Fibroblast of skin of right biceps (primary cell): ENCODE results near the gene LLGL1.

Experiments
- DNase-seq: peaks from one replicate; pipeline ENCODE4 v3.0.0-alpha.2; 2013

The LLGL1 gene

DNA sequence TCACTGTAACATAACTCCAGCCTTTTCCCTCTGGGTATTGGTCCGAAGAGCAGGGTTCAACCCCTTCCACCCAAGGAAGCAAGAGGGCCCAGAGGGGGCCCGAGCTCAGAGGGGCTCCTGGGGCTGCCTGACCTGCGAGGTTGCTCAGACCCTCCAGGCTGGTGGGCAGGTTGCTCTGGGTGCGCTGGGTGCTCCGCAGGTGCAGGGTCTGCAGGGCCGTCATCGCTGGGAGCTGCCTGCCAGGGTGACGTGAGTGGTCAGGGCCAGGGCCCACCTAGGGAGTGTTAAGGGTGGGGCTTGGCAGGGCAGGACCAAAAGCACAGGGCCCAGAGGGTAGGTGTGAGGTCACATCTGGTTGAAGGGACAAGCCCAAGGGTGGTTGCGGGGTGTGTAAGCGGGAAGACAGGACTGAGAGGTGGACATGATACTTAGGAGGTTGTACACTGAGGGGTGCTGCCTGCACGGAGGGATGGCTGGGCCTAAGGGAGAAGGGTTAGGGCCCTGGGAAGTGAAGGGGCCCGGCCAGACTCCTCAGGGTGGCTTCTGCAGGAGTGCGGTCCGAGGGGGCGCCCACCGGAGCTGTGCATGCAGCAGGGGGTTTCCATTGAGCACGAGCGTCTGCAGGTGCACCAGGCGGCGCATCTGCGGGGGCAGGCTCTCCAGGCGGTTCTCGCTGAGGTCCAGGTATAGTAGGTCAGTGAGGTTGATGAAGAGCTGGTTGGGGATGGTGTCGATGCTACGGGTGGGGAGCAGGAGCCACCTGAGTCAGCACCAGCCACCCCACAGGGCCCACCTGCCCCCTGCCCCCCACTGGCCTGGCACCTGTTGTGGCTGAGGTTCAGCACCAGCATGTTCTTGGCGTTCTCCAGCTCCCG is 28.7 kb downstream of the LLGL1 start:
- DNase-seq = no peak

DNA sequence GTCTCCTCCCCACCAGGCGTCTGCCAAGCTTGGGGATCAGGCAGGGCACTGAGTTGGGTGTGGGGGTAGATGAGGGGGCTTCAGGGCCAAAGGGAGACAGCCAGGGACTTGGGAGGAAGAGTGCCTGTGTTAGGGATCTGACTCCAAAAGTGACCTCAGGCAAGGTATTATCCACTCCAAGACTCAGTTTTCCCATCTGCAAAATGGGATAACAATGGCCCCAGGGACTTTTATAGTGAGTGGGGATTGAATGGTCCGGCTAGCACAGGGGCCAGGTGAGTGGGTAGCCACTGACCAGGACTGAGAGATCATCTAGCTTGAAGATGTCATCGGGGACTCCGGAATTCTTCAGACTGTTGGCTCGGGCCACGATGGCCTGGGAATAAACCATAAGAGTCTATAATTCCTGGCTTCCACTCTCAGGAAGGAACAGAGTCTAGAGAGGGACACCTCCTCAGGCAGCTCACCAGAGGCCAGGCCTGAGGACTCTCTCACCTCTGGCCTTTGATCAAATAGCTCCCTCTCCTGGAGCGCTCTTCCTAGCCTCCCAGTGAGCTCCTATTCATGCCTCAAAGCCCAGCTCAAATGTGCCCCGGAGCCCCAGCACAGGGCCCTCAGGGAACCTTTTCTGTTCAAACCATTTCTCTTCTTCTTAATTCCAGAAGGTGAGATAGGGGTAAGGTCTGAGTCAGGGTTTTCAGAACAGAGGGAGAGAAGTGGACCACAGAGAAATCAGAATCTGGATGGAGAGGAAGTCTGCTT is 29.6 kb downstream of the LLGL1 start:
- DNase-seq = no peak

GRCh38 chr17:18256351-18256750 is 30.9 kb downstream of the LLGL1 start:
- no peak for DNase-seq

DNA sequence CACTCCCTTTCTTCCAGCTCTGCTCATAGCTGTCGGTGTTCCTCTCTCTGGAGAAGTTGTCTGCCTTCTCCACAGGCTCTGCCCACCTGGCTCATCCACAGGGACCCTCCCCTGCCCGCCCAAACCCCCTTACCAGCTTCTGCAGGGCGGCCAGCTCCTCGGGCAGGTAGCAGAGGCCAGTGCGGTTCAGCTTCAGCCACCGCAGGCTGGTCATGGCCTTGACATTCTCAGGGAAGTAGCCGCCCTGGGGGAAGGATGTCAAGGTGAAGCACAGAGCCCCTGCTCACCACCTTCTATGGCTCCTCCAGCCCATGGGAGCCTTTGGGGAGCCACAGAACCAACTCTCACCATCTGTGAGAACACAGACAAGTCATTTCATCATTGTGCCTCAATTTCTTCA is 31.3 kb downstream of the LLGL1 start:
- no peak for DNase-seq

DNA sequence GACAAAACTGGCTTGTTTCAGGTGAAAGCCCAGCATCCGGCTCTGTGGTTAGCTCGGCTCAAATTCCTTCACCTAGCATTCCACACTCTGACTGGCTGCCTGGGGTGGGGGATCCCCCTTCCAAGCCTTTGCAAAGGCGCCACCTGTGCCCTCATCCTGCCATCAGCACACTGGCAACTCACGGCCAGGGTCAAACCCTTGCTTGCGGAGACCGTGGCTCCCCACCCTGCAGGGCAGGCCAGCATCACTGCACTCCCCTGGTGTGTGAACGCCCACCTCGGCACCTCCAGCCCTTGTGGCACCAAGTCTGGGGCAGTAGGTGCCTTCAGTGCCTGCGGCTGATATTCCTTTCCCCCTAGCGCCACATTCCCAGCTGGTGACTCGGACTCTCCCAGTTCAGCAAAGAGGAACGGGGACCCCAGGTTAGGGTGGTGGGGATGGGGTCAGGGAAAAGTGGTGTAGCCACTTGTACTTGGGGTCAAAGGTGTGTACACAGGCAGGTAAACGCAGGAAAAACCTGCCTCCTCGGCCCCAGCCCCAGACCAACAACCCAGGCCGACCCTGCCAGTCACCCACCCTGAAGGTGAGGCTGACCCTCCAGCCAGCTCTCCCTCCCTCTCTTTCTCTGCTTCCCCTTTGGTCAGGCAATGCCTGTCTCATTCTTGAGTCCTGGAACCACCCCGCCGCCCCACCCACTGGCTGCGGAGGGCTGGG is 32.0 kb downstream of the LLGL1 start:
- peak; percentile 41 for DNase-seq

DNA sequence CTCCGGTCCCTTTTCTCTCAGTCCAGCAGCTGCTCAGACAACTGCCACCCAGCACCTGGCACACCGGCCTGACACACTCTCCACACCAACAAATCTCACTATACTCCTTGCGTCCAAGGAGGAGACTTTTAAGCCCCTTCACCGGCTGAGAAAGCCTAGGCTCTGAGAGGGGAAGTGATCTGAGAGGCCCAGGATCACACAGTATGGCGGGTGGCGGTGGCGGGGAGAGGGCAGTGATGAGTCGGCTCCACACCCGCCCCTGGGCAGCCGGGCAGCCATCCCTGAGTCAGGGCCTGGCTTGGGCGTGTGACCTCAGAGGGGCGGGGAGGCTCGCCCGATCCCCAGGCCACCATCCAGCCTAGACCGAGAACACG is 32.5 kb downstream of the LLGL1 start:
- DNase-seq = peak; percentile 43

GRCh38 chr17:18258356-18259038 is 33.1 kb downstream of the LLGL1 start, which contains the start of gene FLII:
TSS of gene FLII (minus strand) at chr17:18258738. CDS start at chr17:18258690, 48 bp downstream.
- peak; percentile 33 for DNase-seq

- peak; percentile 41 for DNase-seq
Measured at GRCh38 chr17:18259621-18260331, 34.3 kb downstream of the LLGL1 start.

- peak; percentile 92 for DNase-seq
Measured at GRCh38 chr17:18260332-18261145, 35.1 kb downstream of the LLGL1 start, which contains the start of gene MIEF2. TSS of gene MIEF2 (plus strand) at chr17:18260662. CDS start at chr17:18262721, 2,059 bp downstream.

DNA sequence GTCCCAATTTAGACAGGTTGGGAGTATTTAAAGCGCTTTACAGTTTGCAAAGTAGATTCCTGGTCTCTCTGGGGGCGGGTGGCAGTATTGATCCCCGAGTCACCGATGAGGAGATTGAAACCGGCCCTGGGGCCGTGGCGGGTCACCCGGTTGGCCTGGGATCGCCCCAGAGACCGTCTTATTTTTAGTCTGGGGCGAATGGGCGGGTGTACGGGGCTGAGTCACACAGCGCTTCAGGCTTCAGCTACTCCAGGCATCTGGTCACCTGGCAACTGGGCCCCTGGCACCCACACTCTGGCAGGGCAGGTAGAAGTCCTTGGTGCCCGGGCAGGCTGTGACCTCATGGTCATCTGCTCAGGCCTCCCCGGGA is 35.7 kb downstream of the LLGL1 start:
- DNase-seq = peak; percentile 40

DNA sequence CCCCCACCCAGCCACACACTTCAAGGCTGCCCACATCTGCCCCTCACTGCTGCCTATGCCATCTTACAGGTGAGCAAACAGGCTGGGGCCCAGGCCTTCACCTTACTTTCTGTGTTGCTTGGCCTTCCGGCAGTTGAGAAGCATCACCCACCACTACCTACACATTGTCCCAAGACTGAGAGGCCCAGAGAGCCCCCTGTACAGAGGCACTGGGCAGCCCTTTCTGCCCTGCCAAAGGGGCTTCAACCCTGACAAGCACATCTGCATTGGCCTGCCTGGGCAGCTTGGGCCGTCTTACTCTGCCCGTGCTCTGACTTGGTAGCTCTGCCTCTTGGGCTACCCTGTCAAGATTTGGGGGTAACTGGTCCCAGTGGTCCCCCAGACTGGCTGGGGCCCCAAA is 36.2 kb downstream of the LLGL1 start:
- DNase-seq = no peak

- no peak for DNase-seq
Measured at GRCh38 chr17:18262111-18262510, 36.7 kb downstream of the LLGL1 start.

DNA sequence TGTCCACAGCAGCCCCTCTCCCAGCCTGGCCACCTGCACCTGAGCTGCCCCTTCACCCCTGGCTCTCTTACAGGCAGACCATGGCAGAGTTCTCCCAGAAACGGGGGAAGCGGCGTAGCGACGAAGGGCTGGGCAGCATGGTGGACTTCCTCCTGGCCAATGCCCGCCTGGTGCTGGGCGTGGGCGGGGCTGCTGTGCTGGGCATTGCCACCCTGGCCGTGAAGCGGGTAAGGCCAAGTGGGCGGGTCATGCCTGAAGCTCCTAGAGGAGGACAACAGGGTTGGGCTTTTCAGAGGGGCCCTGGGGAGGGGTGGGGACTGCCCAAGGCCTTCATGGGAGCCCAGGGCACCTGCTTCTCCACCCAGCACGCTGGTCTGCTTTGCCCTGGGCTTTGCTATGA is 37.2 kb downstream of the LLGL1 start:
- DNase-seq = no peak

- no peak for DNase-seq
Measured at GRCh38 chr17:18263885-18264682, 38.6 kb downstream of the LLGL1 start.

- no peak for DNase-seq
Measured at GRCh38 chr17:18267366-18267765, 41.9 kb downstream of the LLGL1 start.

DNA sequence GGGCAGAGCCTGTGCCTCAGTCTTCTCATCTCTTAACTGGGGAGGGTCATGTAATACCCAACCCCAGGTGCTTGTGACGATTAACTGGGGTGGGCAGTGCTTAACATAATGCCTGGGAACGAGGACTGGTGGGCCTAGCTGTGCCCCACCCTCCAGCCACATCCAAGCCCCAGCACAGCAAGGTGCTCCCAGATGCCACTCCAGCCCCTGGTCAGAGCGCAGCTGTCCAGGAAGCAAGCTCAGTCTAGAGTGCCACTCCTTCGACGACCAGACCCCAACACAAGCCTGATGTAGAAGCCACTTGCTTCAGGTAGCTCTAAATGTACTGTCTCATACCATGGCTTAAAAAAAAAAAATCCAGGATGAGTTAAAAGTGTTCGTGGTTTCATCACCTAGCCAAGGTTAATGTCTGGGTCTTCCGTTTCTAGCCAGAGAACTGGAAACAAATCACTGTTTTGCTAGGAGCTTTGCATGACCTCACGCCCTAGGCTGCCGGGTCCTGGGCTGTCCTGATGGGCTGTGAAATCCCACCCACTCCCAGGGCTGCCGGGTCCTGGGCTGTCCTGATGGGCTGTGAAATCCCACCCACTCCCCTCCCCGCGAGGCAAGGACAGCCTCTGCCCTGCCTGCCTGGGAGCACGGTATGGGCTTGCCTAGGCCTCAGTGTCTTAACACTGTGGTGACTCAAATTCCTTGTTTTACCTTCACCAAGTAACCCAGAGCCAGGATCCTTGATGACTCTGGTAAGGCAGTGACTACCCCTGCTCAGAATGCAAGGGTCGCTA is 42.7 kb downstream of the LLGL1 start:
- DNase-seq = peak; percentile 76

GRCh38 chr17:18270046-18270931 is 44.9 kb downstream of the LLGL1 start:
- DNase-seq = no peak

GRCh38 chr17:18277076-18277475 is 51.6 kb downstream of the LLGL1 start:
- DNase-seq = no peak
